Stimulated activated CD4-positive, alpha-beta T cell treated with anti-CD3 and anti-CD28 coated beads, Interleukin-4, amount 100 ng/mL, for 1 hour (primary cell): ENCODE results near the gene GPRC5C.
"Not testable (repeated sequence)": the region's sequence is repeated elsewhere in the genome, so short reads cannot be mapped to it uniquely, and the experiment has no call there.

Experiments
- DNase-seq: peaks from one replicate; pipeline ENCODE4 v3.0.0-alpha.2; 2020

Gene GPRC5C

GRCh38 chr17:74431568-74432423, at the start of gene GPRC5C:
Gene GPRC5C, plus strand, starts transcription at chr17:74432088. Its CDS starts 7,689 bp downstream, at chr17:74439777.
- peak; percentile 54 for DNase-seq

GRCh38 chr17:74383141-74383540, 48.7 kb upstream of the GPRC5C start:
- no peak for DNase-seq

DNA sequence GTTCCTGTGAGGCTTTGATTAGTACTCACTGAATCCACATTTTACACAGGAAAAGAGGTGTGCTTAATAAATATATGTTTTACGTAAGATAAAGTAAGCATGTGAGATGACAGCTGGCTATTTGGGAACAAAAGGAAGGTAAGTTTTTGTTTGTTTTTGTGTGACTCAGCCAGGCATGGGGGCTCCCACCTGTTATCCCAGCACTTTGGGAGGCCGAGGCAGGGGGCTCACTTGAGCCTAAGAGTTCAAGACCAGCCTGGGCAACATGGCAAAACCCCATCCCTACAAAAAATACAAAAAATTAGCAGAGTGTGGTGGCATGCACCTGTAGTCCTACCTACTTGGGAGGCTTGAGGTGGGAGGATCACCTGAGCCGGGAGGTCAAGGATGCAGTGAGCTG, 46.7 kb upstream of the GPRC5C start:
- DNase-seq = no peak

DNA sequence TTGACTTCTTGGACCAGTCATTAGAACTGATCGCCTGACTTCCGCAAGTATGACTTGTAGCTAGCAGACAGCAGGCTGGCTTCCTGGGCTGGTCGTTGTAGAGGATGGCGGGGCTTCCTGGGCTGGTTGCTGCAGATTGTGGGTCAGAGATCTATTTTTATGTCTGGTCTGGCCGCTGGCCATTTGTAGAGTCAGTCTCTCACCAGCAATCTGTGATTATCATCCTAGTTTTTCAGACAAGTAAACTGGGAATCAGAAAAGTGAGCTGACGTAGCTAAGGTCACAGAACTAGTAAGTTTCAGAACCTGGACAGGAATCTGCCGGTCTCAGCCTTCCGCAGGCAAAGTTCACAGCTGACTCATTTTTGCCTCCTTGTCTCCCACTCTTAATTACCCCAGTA, 45.5 kb upstream of the GPRC5C start:
- no peak for DNase-seq

DNA sequence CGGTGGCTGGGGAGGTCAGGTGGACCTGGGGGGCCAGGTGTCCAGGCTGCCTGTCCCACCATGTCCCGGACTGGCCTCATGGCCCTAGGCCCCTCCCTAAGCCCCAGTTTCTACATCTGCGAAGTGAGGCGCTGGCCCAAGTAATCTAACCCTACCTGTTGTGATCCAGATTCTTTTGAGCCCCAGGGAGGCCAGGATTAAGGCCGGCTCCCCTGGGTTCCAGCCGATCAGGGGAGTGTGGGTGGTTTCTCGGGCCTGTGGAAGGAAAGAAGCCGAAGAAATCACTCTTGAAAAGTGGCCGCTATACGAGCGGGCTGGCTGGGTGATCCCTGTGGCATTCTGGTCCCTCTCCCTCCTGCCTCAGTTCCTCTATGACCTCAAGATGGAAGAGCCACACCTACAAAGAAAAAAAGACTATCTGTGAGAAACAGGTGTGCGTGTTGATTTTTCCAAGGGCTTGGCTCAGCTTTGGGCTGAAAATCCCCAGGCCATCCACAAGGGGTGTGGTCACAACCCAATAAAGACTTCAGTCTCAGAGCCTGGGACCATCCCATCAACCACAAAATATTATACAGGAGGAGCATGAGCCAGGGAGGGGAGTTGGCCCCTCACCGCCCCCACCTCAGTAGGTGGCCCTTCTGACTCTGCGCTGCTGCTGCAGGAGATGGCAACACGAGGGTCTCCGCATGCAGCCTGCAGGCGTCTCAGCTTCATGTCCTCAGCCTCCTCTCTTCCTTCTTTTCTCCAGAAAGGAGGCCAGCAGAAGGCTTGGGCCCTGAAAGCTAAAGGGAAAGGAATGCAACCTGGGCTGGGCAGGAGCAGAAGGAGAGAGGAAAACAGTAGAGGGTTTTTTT, 44.3 kb upstream of the GPRC5C start:
- no peak for DNase-seq

- DNase-seq = no peak
These were observed 42.7 kb upstream of the GPRC5C start for GRCh38 chr17:74389084-74389753.

DNA sequence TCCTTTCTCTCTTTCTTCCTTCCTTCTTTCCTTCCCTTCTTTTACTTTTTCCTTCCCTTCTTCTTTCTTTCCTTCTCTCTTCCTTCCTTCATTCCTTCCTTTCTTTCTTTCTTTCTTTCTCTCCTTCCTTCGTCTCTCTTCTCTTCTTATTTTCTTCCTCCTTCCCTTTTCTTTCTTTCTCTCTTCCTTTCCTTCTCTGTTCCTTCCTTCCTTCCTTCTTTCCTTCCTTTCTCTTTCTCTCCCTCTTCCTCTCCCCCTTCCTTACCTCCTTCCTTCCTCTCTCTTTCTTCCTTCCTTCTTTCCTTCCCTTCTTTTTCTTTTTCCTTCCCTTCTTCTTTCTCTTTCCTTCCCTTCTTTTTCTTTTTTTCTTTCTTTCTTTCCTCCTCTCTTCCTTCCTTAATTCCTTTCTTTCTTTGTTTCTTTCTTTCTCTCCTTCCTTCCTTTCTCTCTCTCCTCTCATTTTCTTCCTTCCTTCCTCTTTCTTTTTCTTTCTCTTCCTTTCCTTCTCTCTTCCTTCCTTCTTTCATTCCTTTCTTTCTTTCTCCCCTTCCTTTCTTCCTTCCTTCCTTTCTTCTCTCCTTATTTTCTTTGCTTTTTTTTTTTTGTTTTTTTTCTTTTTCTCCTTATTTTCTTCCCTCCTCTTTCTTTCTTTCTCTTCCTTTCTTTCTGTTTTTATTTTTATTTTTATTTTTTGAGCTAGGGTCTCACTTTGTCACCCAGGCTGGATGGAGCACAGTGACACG, 41.8 kb upstream of the GPRC5C start:
- no peak for DNase-seq

GRCh38 chr17:74390680-74391653, 40.9 kb upstream of the GPRC5C start:
- no peak for DNase-seq

DNA sequence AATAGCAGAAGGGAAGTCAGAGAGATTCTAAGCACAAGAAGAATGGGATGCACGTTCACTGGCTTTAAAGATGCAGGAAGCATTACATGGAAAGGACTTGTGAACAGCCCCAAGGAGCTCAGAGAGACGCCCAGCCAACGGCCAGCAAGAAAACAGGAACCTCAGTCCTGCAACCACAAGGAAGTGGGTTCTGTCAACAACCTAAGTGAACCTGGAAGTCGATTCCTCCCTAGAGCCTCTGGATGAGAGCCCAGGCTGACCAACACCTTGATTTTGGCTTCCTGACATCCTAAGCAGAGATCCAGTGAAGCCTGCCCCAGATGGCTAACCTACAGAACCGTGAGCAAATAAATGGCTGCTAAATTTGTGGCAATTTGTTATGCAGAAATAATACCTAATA, 40.1 kb upstream of the GPRC5C start:
- no peak for DNase-seq

- DNase-seq = no peak
These were observed 39.0 kb upstream of the GPRC5C start for GRCh38 chr17:74392848-74393247.

DNA sequence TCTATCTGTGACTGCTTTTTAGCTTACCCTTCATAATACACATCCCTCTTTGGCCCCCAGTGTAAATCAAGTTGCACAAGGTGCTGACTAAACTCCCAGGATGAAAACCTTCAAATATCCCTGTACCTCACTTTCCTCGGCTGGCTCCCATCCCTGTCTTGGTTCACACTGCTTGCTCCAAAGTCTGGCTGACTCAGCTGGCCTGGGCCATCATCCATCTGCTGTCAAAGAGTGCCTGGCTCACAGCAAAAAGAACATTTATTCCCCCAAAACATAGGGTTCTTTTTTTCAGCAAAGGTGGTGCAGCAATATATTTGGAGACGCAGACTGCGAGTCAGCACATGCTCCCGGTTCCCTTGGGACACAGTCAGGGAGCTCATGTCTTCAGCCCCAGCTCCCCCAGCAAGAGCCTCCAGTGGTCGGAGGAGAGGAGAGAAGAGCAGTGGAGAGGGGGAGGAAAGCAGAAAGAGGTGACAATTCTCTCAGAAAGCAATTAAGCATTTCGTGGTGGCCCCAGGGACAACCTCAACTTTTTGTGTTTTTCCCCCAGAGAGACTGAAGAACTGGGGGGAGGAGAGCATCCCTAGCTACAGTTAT, 38.4 kb upstream of the GPRC5C start:
- DNase-seq = no peak

GRCh38 chr17:74394275-74394950, 37.5 kb upstream of the GPRC5C start:
- DNase-seq = no peak

GRCh38 chr17:74394977-74395376, 36.9 kb upstream of the GPRC5C start:
- no peak for DNase-seq

GRCh38 chr17:74396567-74396966, 35.3 kb upstream of the GPRC5C start:
- DNase-seq = no peak

GRCh38 chr17:74402048-74402447, 29.8 kb upstream of the GPRC5C start:
- DNase-seq = no peak

DNA sequence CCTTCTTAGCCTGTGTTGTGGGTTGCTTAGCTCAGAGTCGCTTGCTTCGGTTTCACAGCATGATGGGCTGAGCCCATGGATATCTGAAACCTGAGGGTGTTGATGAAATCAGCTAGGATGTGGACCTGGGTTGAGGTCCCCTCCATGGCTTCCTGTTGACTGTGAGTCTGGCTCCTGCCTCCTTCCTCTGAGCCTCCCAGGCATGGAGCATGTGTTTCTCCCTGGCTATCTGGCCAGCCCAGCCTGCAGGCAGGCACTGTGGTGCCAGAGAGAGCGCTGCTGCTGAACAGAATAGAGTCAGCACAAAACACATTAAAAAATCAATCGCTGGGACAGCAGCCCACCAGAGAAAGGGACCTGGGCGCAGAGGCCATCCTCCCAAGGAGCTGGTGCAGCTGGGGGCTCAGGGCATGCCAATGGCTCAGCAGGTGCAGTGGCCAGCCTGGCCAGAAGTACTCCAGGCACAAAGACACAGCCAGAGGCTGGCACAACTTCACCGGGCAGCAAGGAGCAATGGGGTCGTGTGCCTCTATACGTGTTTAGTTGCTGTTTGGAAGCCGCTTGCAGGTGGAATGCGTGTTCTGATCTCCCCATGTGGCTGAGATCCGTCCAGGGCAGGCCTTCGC, 28.3 kb upstream of the GPRC5C start:
- DNase-seq = no peak

DNA sequence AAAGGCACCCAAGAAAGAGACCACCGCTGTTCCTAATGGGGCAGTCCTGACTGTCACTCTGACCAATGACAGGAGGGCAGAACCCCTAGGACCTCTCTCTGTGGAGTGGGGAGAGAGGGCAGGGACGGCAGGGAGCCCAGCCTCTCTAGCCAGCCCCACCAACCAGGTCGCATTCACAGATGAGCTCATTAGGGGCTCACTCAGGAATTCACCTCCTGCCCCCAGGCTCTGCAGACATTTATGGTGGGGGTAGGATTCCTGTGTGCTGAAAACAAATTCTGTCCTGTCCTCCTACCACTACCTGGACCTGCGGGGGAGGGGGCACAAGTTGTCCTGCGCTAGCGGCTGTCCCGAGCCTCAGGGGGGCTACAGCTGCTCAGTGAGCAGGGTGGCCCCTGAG, 27.7 kb upstream of the GPRC5C start:
- no peak for DNase-seq

- no peak for DNase-seq
These were observed 27.1 kb upstream of the GPRC5C start for GRCh38 chr17:74404789-74405188.

DNA sequence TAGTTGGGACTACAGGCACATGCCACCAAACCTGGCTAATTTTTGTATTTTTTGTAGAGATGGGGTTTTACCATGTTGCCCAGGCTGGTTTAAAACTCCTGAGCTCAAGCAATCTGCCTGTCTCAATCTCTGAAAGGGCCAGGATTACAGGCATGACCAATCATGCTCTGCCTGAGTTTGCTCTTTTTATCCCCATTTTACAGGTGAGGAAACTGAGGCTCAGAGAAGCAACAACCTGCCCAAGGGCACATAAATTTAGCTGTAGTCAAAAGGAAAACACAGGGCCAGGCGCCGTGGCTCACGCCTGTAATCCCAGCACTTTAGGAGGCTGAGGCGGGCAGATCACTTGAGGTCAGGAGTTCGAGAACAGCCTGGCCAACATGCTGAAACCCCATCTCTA, 26.6 kb upstream of the GPRC5C start:
- DNase-seq = not testable (repeated sequence)

GRCh38 chr17:74407384-74407783, 24.5 kb upstream of the GPRC5C start:
- no peak for DNase-seq
